ENCODE measurements around the gene HMGB3. TPM values are rescaled to one million over a fixed set of nuclear protein-coding genes. Genes with fewer than 3 reads are reported as not detected.
A peak's percentile ranks its signal among the peaks of the same experiment; 100 is the strongest.

HMGB3 gene
- polyA plus RNA-seq, 2 of the 4 experiments (the other 2 are of a cell fraction) = 104 to 142 TPM

GRCh38 chrX:150990910-150991309, 7.8 kb downstream of the HMGB3 start:
- CTCF ChIA-PET = no interaction called here
- TF ChIP-seq E2F6 (IDR thresholded peaks at IDR 0.05; ENCODE audit: borderline replicate concordance, low read depth) (no peak), NPAS2 (CRISPR knock-in tag; IDR thresholded peaks at IDR 0.05; ENCODE audit: borderline replicate concordance) (no peak), TFCP2L1 (CRISPR knock-in tag; IDR thresholded peaks at IDR 0.05) (no peak), HMGXB4 (CRISPR knock-in tag; IDR thresholded peaks at IDR 0.05; ENCODE audit: borderline replicate concordance) (no peak), SREBF2 (IDR thresholded peaks at IDR 0.05) (no peak), POLR2A (IDR thresholded peaks at IDR 0.05; ENCODE audit: low read length) (no peak), CBX8 (IDR thresholded peaks at IDR 0.05) (no peak), MAFK (IDR thresholded peaks at IDR 0.05; ENCODE audit: partially characterized antibody) (no peak), ESRRA (IDR thresholded peaks at IDR 0.05; ENCODE audit: borderline replicate concordance, low read length) (no peak), POLR2AphosphoS2 (conservative IDR thresholded peaks at IDR 0.05; ENCODE audit: low read length) (no peak), FOSL2 (IDR thresholded peaks at IDR 0.05) (no peak), FOSL2 (CRISPR knock-in tag; IDR thresholded peaks at IDR 0.05) (no peak), JUNB (IDR thresholded peaks at IDR 0.05) (no peak), HOXB5 (CRISPR knock-in tag; IDR thresholded peaks at IDR 0.05) (no peak), RARB (CRISPR knock-in tag; IDR thresholded peaks at IDR 0.05) (no peak), HDAC2 (IDR thresholded peaks at IDR 0.05) (no peak), MYC (IDR thresholded peaks at IDR 0.05; ENCODE audit: borderline replicate concordance, low read length) (no peak)
- TF ChIP-seq, protein P1, sequence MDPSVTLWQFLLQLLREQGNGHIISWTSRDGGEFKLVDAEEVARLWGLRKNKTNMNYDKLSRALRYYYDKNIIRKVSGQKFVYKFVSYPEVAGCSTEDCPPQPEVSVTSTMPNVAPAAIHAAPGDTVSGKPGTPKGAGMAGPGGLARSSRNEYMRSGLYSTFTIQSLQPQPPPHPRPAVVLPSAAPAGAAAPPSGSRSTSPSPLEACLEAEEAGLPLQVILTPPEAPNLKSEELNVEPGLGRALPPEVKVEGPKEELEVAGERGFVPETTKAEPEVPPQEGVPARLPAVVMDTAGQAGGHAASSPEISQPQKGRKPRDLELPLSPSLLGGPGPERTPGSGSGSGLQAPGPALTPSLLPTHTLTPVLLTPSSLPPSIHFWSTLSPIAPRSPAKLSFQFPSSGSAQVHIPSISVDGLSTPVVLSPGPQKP (IDR thresholded peaks at IDR 0.05; ENCODE audit: low read depth, low read length) = no peak
- TF ChIP-seq, protein P2, sequence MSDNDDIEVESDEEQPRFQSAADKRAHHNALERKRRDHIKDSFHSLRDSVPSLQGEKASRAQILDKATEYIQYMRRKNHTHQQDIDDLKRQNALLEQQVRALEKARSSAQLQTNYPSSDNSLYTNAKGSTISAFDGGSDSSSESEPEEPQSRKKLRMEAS (IDR thresholded peaks at IDR 0.05) = no peak
- TF ChIP-seq, protein P3, sequence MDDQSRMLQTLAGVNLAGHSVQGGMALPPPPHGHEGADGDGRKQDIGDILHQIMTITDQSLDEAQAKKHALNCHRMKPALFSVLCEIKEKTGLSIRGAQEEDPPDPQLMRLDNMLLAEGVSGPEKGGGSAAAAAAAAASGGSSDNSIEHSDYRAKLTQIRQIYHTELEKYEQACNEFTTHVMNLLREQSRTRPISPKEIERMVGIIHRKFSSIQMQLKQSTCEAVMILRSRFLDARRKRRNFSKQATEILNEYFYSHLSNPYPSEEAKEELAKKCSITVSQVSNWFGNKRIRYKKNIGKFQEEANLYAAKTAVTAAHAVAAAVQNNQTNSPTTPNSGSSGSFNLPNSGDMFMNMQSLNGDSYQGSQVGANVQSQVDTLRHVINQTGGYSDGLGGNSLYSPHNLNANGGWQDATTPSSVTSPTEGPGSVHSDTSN (IDR thresholded peaks at IDR 0.05) = no peak
- TF ChIP-seq, protein P4, sequence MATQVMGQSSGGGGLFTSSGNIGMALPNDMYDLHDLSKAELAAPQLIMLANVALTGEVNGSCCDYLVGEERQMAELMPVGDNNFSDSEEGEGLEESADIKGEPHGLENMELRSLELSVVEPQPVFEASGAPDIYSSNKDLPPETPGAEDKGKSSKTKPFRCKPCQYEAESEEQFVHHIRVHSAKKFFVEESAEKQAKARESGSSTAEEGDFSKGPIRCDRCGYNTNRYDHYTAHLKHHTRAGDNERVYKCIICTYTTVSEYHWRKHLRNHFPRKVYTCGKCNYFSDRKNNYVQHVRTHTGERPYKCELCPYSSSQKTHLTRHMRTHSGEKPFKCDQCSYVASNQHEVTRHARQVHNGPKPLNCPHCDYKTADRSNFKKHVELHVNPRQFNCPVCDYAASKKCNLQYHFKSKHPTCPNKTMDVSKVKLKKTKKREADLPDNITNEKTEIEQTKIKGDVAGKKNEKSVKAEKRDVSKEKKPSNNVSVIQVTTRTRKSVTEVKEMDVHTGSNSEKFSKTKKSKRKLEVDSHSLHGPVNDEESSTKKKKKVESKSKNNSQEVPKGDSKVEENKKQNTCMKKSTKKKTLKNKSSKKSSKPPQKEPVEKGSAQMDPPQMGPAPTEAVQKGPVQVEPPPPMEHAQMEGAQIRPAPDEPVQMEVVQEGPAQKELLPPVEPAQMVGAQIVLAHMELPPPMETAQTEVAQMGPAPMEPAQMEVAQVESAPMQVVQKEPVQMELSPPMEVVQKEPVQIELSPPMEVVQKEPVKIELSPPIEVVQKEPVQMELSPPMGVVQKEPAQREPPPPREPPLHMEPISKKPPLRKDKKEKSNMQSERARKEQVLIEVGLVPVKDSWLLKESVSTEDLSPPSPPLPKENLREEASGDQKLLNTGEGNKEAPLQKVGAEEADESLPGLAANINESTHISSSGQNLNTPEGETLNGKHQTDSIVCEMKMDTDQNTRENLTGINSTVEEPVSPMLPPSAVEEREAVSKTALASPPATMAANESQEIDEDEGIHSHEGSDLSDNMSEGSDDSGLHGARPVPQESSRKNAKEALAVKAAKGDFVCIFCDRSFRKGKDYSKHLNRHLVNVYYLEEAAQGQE (IDR thresholded peaks at IDR 0.05) = no peak
- no peaks in the 10 kb centered on the region for H3K9me3 ChIP-seq
- no peaks in the 10 kb centered on the region for H3K4me1 ChIP-seq
- DNase-seq (ENCODE audit: low read depth in 1 of 2, low spot score in 1 of 2) (no peak), ATAC-seq (peak; percentile 30 to 62; a peak in 3 of 6 replicates), FAIRE-seq (no peak)
- no peak overlapping the region for H3K27ac ChIP-seq
- POLR2A ChIA-PET = no interaction called here
- H3K4me2 ChIP-seq = no peak overlapping the region
- no peak overlapping the region for H3K4me3 ChIP-seq
- WGBS (ENCODE audit: missing lambda C conversion rate) = 69% methylated on average over 5 of the region's 5 CpGs
